Lower leg skin (tissue), 4 donors: ENCODE data around the gene CALML6. TPM values are rescaled to one million over a fixed set of nuclear protein-coding genes. Genes with fewer than 3 reads are reported as not detected.

ENCODE experiments used
- DNase-seq, 2 donors: peaks; one replicate each; pipeline ENCODE4 v3.0.0-alpha.2; 2019; ENCODE audit warnings: low spot score in 2 of 2
- H3K4me3 ChIP-seq: fragments of 200-600 bp; sonication (generic); 2 replicates; pipeline ENCODE4 v1.5.1; 2017; ENCODE audit warnings: mild to moderate bottlenecking, low read depth; ENCODE audit not compliant: poor library complexity, severe bottlenecking
- POLR2A ChIP-seq, 2 donors: fragments of 450-650 bp; IDR thresholded peaks; one replicate each; pipeline ENCODE4 v1.6.1; 2016 to 2017; ENCODE audit warnings: antibody characterized with exemption in 2 of 2, mild to moderate bottlenecking in 1 of 2, moderate library complexity in 1 of 2
- WGBS, 2 donors: methylation state at CpG; one replicate each; pipeline ENCODE4 v1.1.5; 2018; 5-methylcytosine and 5-hydroxymethylcytosine counted together
- intact Hi-C: fragments of 100-400 bp; cut with DNase I; formaldehyde crosslinking; loops from one replicate; pipeline ENCODE4 v1.15.0; 2023; ENCODE audit warnings: low total_unique reads
- total RNA-seq, 4 donors: library from RNA; depleted of rRNA; stranded (reverse); fragments of >200 nt; gene quantifications; one replicate each; pipeline ENCODE4 v1.1.0, GENCODE V29; 2016
- TF ChIP-seq, protein P1 (sequence below), 3 donors: fragments of 450-650 bp; IDR thresholded peaks; one replicate each; pipeline ENCODE4 v1.5.1; 2016; ENCODE audit warnings: antibody characterized with exemption in 3 of 3, mild to moderate bottlenecking in 3 of 3, moderate library complexity in 2 of 3

Gene CALML6
- total RNA-seq, 4 donors from 2014 or later = 0.13 to 0.89 (median 0.65) TPM

DNA sequence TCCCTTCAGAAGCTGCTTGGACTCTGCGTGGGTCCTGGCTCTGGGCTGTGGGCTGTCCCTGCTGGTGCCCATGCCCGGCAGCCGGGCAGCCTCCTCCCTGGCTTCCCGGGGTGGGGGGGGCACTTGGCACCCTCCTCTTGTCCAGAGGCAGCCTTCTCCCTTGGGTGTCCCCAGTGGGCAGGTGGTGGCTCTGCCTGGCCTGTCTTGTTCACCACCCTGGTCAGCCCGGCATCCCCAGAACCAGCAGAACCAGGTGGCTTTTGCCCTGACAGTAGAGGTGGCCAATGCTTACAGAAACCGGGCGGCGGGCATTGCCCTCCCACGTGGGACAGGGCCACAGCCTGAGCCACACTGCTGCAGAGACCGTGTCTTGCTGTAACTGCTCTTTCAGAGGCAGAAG is 50.5 kb downstream of the CALML6 start:
- no peak for DNase-seq
- 72 to 77% methylated on average over 6 to 10 of the region's 10 CpGs for WGBS, 2 donors
- no peak overlapping the region for H3K4me3 ChIP-seq
- intact Hi-C loops = no loop called here
- TF ChIP-seq POLR2A (IDR thresholded peaks at IDR 0.05) = no peak
- TF ChIP-seq, protein P1, sequence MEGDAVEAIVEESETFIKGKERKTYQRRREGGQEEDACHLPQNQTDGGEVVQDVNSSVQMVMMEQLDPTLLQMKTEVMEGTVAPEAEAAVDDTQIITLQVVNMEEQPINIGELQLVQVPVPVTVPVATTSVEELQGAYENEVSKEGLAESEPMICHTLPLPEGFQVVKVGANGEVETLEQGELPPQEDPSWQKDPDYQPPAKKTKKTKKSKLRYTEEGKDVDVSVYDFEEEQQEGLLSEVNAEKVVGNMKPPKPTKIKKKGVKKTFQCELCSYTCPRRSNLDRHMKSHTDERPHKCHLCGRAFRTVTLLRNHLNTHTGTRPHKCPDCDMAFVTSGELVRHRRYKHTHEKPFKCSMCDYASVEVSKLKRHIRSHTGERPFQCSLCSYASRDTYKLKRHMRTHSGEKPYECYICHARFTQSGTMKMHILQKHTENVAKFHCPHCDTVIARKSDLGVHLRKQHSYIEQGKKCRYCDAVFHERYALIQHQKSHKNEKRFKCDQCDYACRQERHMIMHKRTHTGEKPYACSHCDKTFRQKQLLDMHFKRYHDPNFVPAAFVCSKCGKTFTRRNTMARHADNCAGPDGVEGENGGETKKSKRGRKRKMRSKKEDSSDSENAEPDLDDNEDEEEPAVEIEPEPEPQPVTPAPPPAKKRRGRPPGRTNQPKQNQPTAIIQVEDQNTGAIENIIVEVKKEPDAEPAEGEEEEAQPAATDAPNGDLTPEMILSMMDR (IDR thresholded peaks at IDR 0.05) = no peak

DNA sequence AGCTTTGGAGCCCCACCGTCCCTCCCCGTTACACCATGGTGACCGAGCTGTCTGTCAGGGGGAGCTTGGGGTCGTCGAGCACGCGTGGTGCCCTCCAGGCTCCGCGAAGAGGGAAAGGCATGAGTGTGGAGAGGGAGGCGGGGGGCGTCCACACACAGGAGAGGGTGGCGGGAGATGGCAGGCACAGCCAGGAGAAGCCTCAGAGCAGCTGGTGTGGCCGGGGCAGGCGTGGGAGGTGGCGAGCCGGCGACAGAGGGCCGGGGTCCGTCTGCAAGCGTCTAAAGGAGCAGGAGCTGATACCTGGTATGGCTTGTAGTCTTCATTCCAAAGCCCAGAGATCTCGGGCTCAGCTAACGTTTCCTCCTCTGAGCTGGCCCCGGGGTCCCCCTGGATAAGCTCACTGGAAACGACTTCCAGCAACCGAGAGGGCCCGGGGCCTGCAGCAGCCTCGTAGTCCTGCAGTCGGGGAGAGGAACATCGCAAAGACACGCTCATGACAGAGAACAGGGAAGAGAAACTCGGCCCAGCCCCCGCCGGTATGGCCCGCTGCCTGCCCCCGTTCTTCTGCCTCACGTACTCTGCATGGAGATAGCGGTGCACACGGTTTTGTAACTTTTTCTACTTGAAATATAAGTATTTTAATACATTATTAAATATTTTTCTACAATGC is 51.1 kb downstream of the CALML6 start:
- intact Hi-C loops = no loop called here
- TF ChIP-seq, protein P1 (IDR thresholded peaks at IDR 0.05) = no peak
- TF ChIP-seq POLR2A (IDR thresholded peaks at IDR 0.05) = no peak
- H3K4me3 ChIP-seq = no peak overlapping the region
- DNase-seq = no peak
- 59 to 66% methylated on average over 33 to 38 of the region's 38 CpGs for WGBS, 2 donors

Other genes starting within 250 kb of the CALML6 start
- 10 to 100 TPM; 16.1 to 48.4 (median 31.4) TPM for gene SLC35E2B, start 222.5 kb upstream of the CALML6 start, total RNA-seq
- gene CDK11A, start 190.9 kb upstream of the CALML6 start, total RNA-seq = 10 to 100 TPM; 18.1 to 56.9 (median 27.7) TPM
- gene NADK, start 136.8 kb upstream of the CALML6 start, total RNA-seq = 10 to 100 TPM; 45.4 to 58.0 (median 54.2) TPM
- gene GNB1, start 24.2 kb upstream of the CALML6 start, total RNA-seq = 100 to 1,000 TPM; 103 to 141 (median 123) TPM
- gene TMEM52, start 4.0 kb downstream of the CALML6 start, total RNA-seq = 1 to 10 TPM; 2.9 to 6.4 (median 4.1) TPM
- gene CFAP74, start 88.5 kb downstream of the CALML6 start, total RNA-seq = under 1 TPM in 1 of 4 donors, not detected in 3; 0.10 TPM
- gene GABRD, start 104.1 kb downstream of the CALML6 start, total RNA-seq = 1 to 10 TPM in 3 of 4 donors, not detected in 1; 1.1 to 5.1 (median 2.0) TPM
- 10 to 100 TPM; 25.9 to 32.2 (median 26.8) TPM for gene PRKCZ, start 135.2 kb downstream of the CALML6 start, total RNA-seq